Osteoblast (primary cell): ENCODE data around the gene AGBL1. TPM values are rescaled to one million over a fixed set of nuclear protein-coding genes. Genes with fewer than 3 reads are reported as not detected.

ENCODE experiments used
- DNase-seq: peaks from one replicate; pipeline ENCODE4 v3.0.0; 2011; ENCODE audit warnings: low spot score, mixed read lengths; ENCODE audit not compliant: insufficient read length; ENCODE audit errors: missing footprints
- H2AFZ ChIP-seq: 2 replicates; pipeline ENCODE4 v1.6.0; 2011; ENCODE audit warnings: mild to moderate bottlenecking, low read length
- H3K27ac ChIP-seq: 2 replicates; pipeline ENCODE4 v1.5.1; 2011; ENCODE audit warnings: mild to moderate bottlenecking, low read depth, low read length, moderate library complexity
- H3K27me3 ChIP-seq: 2 replicates; pipeline ENCODE4 v1.6.0; 2012; ENCODE audit warnings: mild to moderate bottlenecking, control low read depth, inconsistent platforms, low read length, moderate library complexity; ENCODE audit not compliant: insufficient read depth
- H3K36me3 ChIP-seq: 2 replicates; pipeline ENCODE4 v1.5.1; 2011; ENCODE audit warnings: mild to moderate bottlenecking, low read length, control low read depth, moderate library complexity; ENCODE audit not compliant: insufficient read depth
- H3K4me1 ChIP-seq: 2 replicates; pipeline ENCODE4 v1.5.1; 2011; ENCODE audit warnings: mild to moderate bottlenecking, low read length, control low read depth, moderate library complexity; ENCODE audit not compliant: insufficient read depth
- H3K4me2 ChIP-seq: 2 replicates; pipeline ENCODE4 v1.6.0; 2011; ENCODE audit warnings: mild to moderate bottlenecking, low read length; ENCODE audit not compliant: insufficient read depth
- H3K4me3 ChIP-seq: fragments of 200-600 bp; sonication (generic); 3 replicates; pipeline ENCODE4 v1.5.1; 2012; ENCODE audit warnings: mild to moderate bottlenecking, low read length, inconsistent platforms; ENCODE audit not compliant: insufficient read depth
- H3K79me2 ChIP-seq: 2 replicates; pipeline ENCODE4 v1.6.0; 2012; ENCODE audit warnings: mild to moderate bottlenecking, low read length, control low read depth, inconsistent platforms; ENCODE audit not compliant: insufficient read depth
- H3K9me3 ChIP-seq: 2 replicates; pipeline ENCODE4 v1.5.1; 2011; ENCODE audit warnings: low read depth, low read length, control low read depth
- H4K20me1 ChIP-seq: 2 replicates; pipeline ENCODE4 v1.6.0; 2012; ENCODE audit warnings: mild to moderate bottlenecking, low read length, control low read depth; ENCODE audit not compliant: insufficient read depth
- total RNA-seq: library from RNA; depleted of rRNA; stranded (reverse); fragments of >200 nt; gene quantifications from 2 replicates; pipeline ENCODE4 v1.2.3, GENCODE V29; 2012
- TF ChIP-seq, protein P1 (sequence below): IDR thresholded peaks from 2 replicates; pipeline ENCODE4 v1.5.1; 2011; ENCODE audit warnings: mild to moderate bottlenecking, low read depth, low read length, moderate library complexity; ENCODE audit errors: extremely low read depth

The AGBL1 gene
- total RNA-seq, 1 donor: not detected

DNA sequence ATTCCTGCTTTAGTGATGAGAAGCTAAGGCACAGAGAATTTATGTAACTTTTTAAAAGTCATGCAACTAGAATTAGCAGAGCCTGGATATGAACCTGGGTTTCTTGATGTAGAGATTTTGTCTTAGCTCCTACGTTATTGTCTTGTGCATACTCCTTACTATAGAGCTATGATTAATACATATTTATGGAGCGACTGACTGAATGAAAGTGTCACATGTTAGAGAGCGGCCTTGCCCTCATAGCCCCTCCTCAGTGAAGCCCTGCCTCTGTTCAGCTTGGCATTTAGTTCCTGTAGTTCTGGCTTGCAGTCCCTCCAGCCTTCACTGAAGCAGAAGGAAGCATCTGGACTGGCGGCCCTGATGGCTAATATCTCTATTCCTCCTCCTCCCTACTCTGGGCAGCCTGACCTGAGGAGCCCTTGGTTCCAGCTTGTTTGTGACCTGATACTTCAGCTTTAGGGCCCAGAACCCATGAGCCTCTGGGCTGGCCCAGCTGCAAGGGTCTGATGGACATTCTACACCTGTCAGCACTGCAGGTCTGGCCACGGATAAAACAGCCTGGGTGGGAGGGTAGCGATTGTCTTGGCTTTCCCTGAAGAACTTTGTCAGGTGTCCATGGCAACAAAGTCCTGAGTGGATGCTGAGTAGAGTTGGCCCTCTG is 13.4 kb upstream of the AGBL1 start:
- TF ChIP-seq, protein P1, sequence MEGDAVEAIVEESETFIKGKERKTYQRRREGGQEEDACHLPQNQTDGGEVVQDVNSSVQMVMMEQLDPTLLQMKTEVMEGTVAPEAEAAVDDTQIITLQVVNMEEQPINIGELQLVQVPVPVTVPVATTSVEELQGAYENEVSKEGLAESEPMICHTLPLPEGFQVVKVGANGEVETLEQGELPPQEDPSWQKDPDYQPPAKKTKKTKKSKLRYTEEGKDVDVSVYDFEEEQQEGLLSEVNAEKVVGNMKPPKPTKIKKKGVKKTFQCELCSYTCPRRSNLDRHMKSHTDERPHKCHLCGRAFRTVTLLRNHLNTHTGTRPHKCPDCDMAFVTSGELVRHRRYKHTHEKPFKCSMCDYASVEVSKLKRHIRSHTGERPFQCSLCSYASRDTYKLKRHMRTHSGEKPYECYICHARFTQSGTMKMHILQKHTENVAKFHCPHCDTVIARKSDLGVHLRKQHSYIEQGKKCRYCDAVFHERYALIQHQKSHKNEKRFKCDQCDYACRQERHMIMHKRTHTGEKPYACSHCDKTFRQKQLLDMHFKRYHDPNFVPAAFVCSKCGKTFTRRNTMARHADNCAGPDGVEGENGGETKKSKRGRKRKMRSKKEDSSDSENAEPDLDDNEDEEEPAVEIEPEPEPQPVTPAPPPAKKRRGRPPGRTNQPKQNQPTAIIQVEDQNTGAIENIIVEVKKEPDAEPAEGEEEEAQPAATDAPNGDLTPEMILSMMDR: no peak
- no peaks in the 10 kb centered on the region for H3K9me3 ChIP-seq
- H3K27ac ChIP-seq: no peak overlapping the region
- no peak overlapping the region for H2AFZ ChIP-seq
- no peaks in the 10 kb centered on the region for H3K36me3 ChIP-seq
- H3K27me3 ChIP-seq: no peaks in the 10 kb centered on the region
- no peak for DNase-seq
- no peaks in the 10 kb centered on the region for H3K79me2 ChIP-seq
- no peak overlapping the region for H3K4me3 ChIP-seq
- H3K4me2 ChIP-seq: no peak overlapping the region
- H4K20me1 ChIP-seq: no peaks in the 10 kb centered on the region
- H3K4me1 ChIP-seq: no peaks in the 10 kb centered on the region

DNA sequence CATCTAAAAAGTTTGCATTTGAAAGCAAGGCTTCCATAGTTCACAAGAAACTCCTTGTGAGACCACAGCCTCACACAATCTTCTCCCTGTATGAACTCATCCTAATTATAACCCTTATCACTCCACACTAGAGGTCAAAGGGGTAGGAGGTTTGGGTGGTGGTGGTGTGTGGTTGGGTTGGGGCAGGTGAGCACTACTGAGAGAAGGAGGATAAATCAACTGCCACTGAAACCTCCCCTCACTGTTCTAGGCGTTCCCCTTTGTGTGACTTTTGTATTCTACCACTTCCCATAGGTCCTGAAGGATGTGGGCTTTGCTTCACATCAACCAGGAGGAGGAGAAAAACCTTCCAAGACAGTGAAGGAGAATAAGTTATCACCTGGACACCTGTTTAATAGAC is 6.4 kb upstream of the AGBL1 start:
- Histone ChIP-seq H3K9me3 (no peaks in the 10 kb centered on the region), H3K27ac (no peak overlapping the region), H3K36me3 (no peaks in the 10 kb centered on the region), H3K27me3 (no peaks in the 10 kb centered on the region), H2AFZ (no peak overlapping the region), H3K4me1 (no peaks in the 10 kb centered on the region), H3K4me3 (no peak overlapping the region), H3K79me2 (no peaks in the 10 kb centered on the region), H3K4me2 (no peak overlapping the region), H4K20me1 (no peaks in the 10 kb centered on the region)
- TF ChIP-seq, protein P1: no peak
- no peak for DNase-seq

DNA sequence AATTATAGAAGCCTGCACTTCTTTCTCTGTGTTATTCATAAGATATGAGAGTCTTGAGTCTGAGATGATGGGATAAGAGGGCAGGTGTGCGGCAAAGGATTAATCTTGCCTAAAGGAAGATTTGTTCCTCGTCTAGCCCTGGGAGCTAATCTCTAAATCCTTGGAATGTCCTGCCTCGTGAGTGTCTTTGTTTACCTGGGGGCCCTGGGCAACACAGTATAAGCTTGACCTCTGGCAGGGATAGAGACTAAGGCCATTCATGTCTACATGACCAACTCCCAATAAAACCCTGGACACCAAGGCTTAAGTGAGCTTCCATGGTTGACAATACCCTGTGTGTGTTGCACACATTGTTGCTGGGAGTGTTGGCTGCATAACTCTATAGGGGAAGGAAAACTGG is 3.2 kb upstream of the AGBL1 start:
- no peak overlapping the region for H3K4me3 ChIP-seq
- no peaks in the 10 kb centered on the region for H3K79me2 ChIP-seq
- H3K9me3 ChIP-seq: no peaks in the 10 kb centered on the region
- TF ChIP-seq, protein P1: no peak
- DNase-seq: no peak
- no peak overlapping the region for H3K27ac ChIP-seq
- H3K27me3 ChIP-seq: no peaks in the 10 kb centered on the region
- H2AFZ ChIP-seq: no peak overlapping the region
- H3K4me2 ChIP-seq: no peak overlapping the region
- no peaks in the 10 kb centered on the region for H4K20me1 ChIP-seq
- H3K4me1 ChIP-seq: no peaks in the 10 kb centered on the region
- no peaks in the 10 kb centered on the region for H3K36me3 ChIP-seq

DNA sequence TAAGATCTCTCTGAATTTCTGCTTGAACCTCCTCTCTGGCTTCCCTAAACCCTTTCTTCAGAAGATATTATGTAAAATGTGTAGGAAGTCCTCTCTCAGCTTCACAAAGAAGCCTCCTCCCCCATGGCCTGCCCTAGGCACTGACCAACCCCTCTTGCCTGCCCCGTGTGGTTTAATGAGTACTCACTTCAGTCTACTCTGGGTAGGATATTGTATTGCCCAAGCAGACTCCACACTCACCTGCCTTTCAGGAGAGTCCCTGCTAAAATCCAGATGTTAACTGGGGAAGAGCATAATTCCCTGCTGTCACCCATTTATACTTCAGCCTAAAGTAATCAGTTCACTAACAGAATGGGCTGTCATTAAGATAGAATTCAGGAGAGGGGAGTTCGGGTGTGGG is 2.6 kb upstream of the AGBL1 start:
- Histone ChIP-seq H2AFZ (no peak overlapping the region), H3K4me3 (no peak overlapping the region), H3K79me2 (no peaks in the 10 kb centered on the region), H3K4me2 (no peak overlapping the region), H4K20me1 (no peaks in the 10 kb centered on the region), H3K4me1 (no peaks in the 10 kb centered on the region), H3K36me3 (no peaks in the 10 kb centered on the region), H3K27ac (no peak overlapping the region), H3K9me3 (no peaks in the 10 kb centered on the region), H3K27me3 (no peaks in the 10 kb centered on the region)
- no peak for DNase-seq
- TF ChIP-seq, protein P1: no peak
